GM21360 (cell line): ENCODE data around the gene CHID1.

Source experiments
- ATAC-seq: cut with Tn5 transposase; IDR thresholded peaks from one replicate; pipeline ENCODE4 v1.9.1; 2021; ENCODE audit warnings: mild to moderate bottlenecking, moderate library complexity; ENCODE audit not compliant: unreplicated experiment

The CHID1 gene

GRCh38 chr11:933142-933851 is 22.7 kb upstream of the CHID1 start:
- ATAC-seq, result no peak

- no peak for ATAC-seq
These were observed 21.8 kb upstream of the CHID1 start for GRCh38 chr11:932435-932834.

GRCh38 chr11:931385-931784 is 20.8 kb upstream of the CHID1 start:
- no peak for ATAC-seq

- no peak for ATAC-seq
These were observed 18.8 kb upstream of the CHID1 start for GRCh38 chr11:929405-929804.

GRCh38 chr11:928786-929185 is 18.2 kb upstream of the CHID1 start:
- ATAC-seq, result no peak

- no peak for ATAC-seq
These were observed 17.3 kb upstream of the CHID1 start for GRCh38 chr11:927871-928270.

- ATAC-seq, result peak; percentile 2
These were observed 15.8 kb upstream of the CHID1 start for GRCh38 chr11:926341-926916.

GRCh38 chr11:925496-926301 is 15.1 kb upstream of the CHID1 start, which contains the start of gene AP2A2:
Gene AP2A2, plus strand, starts transcription at chr11:925870. Its CDS starts 152 bp downstream, at chr11:926022.
- ATAC-seq, result peak; percentile 68

- no peak for ATAC-seq
These were observed 14.5 kb upstream of the CHID1 start for GRCh38 chr11:925158-925495.

GRCh38 chr11:924406-925157 is 14.0 kb upstream of the CHID1 start:
- no peak for ATAC-seq

GRCh38 chr11:923691-924405 is 13.2 kb upstream of the CHID1 start:
- no peak for ATAC-seq

GRCh38 chr11:921921-922678 is 11.5 kb upstream of the CHID1 start:
- no peak for ATAC-seq

GRCh38 chr11:917426-917825 is 6.8 kb upstream of the CHID1 start:
- ATAC-seq, result no peak

- no peak for ATAC-seq
These were observed 4.3 kb upstream of the CHID1 start for GRCh38 chr11:914747-915501.

- no peak for ATAC-seq
These were observed 3.6 kb upstream of the CHID1 start for GRCh38 chr11:914204-914603.

- ATAC-seq, result no peak
These were observed 2.4 kb upstream of the CHID1 start for GRCh38 chr11:913043-913442.

GRCh38 chr11:912266-912665 is 1.7 kb upstream of the CHID1 start:
- no peak for ATAC-seq

- ATAC-seq, result no peak
These were observed 1.2 kb upstream of the CHID1 start for GRCh38 chr11:911890-912219.
